ENCODE data around the gene PURA.

The PURA gene

DNA sequence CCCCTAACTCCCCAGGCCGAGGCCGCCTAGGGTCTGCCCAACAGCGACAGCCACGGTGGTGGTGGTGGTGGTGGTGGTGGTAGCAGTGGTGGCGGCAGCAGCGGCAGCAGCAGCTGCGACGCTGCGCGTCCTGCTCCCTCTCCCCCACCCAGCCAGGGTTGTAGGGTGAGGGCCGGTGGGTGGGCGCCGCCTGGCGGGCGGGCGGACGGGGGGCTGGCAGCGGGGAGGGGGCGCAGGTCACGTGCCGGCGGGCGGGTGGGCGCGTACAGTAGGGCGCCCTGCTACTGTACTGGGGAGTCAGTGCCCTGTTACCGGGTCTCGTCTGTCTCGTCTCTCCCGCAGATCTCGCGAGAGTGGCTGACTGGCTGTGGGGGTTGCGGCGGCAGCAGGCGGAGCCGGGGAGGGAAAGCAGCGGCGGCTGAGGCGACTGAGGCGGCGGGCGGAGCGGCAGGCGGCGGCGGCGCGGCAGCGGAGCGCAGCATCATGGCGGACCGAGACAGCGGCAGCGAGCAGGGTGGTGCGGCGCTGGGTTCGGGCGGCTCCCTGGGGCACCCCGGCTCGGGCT lies at the start of gene PURA:
TSS of gene PURA (plus strand) at position 411 of the 565 bp plus-strand sequence. CDS start at position 484, 73 bp downstream.
- DNase-seq = peak; percentile 83 to 92 (median 90)

DNA sequence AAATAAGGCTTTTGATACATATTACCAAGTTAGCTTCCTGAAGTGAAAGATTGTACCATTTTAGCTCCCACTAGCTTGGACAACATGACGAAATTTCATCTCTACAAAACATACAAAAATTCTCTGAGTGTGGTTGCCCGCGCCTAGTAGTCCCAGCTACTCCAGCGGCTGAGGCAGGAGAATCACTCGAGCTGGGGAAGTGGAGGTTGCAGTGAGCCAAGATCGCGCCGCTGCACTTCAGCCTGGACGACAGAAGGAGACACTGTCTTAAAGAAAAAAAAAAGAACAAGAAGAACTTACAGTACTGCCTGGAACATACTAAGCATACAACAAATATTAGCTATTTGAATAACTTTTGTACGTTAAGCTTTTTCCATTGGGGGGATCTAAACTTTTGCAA lies 41.1 kb upstream of the PURA start:
- DNase-seq = no peak

DNA sequence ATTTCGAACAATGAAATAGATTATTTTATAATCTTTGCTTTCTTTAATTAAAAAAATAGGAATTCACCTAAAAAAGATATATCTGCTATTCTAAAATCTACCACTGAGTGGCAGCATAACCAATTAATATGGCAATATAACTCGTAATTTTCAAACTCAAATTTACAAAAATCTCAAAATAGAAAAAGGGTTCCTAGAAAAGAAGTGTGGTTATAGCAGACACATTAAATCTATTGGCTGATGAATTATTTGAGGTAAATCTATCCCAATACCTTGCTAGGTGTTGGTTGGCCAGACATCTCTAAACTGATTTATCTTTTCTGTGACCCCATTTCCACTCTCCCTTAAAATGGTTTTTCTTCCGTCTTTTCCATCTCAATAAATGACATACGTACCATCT lies 40.6 kb upstream of the PURA start:
- DNase-seq = no peak

DNA sequence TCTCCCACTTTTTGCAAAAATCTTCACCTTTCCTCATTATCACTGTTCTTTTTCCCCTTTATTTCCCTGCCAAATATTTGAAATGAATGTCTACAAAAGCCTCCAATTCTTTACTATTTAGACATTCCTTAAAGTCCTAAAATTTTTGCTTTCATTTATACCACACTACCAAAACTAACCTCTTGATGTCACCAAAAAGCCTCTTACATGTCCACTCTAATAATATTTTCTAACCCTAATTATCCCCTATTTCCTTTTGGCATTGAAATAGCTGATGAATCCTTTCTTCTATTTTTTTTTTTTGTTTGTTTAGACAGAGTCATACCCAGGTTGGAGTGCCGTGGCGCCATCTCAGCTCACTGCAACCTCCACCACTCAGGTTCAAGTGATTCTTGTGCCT lies 38.5 kb upstream of the PURA start:
- no peak for DNase-seq

DNA sequence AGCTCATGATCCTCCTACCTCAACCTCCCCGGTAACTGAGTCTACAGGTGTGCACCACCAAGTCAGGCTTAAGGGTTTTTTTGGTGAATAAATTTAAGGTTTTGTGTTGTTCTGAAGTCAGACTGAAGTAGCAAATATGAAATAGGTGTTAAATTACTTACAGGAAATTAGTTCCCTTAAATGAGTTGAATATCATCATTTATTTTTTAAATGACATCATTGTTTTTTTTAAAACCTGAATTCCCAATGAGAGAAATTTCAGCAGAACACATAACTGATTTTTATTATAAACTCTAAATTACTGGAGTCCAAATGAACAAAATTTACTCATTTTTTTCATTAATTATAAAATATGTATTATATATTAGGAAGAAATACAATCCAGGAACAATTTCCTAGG lies 37.8 kb upstream of the PURA start:
- no peak for DNase-seq

DNA sequence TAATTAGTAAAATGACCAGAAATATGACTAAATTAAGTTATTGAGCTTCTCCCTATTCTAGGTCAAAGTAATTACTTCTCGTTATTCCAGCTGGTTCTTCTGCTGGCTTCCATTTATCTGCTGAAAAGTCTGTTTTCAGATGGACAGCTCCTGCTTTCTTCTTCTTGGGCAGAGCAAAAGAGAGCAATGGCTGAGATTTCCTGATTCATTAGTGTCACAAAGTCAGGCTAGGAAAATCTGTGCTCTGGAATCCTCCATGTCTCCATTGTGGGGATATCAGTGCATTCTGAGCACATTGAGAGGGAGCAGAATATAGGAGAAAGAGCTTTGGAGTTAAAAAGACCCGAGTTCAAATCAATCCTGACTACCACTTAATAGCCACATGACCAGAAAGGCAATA lies 37.1 kb upstream of the PURA start:
- DNase-seq = no peak

DNA sequence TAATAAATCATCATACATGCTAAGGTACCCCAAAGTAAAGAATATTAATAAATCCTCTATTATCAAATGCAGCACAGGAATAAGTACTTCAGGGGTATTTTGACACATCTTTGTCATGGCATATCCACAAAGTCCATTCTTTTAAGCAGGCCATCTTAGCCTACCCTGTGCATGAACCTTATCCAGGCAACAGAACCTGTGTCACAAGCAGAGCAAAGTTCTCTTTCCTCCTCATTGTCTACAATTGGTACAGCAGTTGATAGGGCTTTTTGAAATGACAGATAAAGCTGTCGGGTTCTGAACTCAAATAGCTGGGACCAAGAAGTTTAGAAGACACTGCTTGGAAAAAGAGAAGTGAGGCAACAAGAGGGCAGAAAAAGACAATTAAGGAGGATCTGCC lies 30.8 kb upstream of the PURA start:
- DNase-seq = no peak

DNA sequence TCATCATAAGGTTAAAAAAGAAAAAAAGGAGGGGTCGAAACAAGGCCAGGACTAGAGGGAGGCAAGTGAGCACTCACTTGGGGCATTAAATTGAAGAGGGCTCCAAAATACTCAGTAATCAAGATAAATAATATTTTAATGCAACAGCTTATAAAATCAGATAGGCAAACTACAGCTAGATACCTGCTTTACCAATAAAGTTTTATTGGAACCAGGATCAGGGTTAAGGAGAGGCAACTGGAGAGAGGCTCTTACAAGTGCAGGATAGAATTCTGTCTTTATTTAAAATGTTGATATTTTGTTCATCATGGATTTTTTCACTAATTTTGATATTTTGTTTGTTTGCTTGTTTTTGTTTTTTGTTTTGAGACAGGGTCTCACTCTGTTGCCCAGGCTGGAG lies 30.3 kb upstream of the PURA start:
- no peak for DNase-seq

DNA sequence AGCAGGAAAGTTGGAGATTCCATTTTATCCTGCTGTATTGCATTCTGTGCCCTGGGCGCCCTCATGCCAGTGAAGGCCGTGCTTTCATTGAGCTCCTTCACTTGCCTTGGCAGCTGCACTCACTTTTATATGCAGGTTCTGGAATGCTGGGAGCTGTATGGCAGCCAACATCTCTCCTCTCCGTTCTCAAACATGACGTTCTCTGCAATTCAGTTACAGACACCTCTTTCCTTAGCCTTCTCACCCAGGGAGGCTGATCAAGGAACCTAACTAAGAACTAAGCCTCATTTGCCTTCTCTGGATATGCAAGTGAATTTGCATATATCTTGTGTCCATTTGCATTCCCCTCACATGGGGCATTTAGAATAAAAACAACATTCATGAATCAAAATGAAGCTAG lies 29.4 kb upstream of the PURA start:
- no peak for DNase-seq

DNA sequence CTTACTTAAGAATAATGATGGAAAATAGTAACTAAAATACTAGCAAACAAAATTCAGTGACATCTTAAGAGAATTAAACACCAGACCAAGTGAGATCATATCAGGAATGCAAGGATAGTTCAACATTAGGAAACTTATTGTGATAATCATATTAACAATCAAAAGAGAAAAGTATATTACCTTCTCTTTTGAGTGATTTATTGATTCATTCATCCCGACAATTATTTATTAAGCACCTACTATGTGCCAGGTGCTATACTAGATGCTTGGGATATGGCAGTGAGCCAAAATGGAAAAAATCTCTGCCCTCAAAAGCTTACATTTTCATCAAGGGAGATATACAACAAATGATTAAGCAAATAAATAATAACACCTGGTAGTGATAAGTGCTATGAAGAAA lies 23.7 kb upstream of the PURA start:
- no peak for DNase-seq

DNA sequence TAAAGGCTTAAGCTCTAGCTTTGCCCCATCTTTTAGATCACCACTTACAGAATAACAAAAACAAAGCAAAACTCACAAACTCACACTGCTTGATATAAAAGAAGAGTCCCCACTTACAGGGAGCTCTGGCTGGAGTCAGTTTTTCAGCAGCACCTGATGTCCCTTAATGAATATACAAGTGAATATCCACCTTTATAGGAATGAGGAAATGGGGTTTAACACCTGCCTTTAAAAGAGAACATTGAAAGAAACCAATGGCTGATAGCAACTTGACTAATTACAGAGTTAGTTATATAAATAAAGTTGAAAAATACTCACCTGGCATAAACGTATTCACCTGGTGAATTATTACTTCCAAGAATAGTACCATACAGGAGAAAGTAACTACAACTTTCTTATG lies 20.7 kb upstream of the PURA start:
- DNase-seq = no peak

DNA sequence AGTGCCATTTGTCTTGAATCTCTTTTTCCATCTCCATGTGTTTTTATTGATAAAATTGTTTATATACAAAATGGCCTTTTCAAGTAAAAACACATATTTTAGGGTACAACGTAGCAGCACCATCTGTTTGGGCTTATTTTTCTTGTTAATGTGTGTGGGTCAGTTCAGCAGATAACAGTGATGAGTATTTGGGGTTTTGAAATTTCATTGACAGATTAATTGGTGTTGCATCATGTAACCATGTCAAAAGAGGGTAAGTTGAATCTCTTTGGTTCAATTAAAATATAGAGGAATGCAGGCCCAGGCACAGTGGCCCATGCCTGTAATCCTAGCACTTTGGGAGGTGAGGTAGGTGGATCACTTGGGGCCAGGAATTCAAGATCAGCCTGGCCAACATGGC lies 20.0 kb upstream of the PURA start:
- no peak for DNase-seq

DNA sequence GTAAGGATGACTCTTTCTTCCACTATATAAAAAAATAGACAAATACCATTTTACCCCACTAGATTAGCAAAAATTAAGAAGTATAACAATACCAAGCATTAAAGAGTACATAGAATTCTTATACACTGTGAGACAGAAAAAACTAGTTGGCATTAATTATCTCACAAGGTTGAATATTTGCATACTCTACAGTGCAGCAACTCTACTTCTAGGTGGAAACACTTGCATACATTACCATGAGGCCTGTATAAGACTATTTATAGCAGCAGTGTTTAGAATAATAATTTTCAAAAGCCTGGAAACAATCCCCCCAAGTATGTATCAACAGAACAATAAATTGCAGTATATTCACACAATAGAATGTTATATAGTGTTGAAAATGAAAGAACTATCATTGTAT lies 19.0 kb upstream of the PURA start:
- no peak for DNase-seq

DNA sequence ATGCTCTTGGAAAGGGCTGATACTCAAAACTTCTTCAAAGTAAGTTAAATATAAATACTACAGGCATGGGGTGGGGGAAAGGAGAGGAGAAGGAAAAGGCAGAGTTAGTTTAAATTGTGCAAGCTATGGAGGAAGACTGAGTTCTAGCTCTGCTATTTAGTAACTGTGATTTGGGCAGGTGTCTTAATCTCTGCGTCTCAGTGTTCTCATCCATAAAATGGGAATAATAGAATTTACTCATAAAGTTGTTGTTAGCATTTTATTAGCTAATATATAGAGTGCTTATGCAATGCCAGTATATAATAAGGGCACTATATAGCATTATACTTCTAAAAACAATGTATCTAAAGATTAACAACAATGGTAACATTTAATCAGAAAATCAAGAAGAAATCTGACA lies 12.7 kb upstream of the PURA start:
- DNase-seq = no peak

DNA sequence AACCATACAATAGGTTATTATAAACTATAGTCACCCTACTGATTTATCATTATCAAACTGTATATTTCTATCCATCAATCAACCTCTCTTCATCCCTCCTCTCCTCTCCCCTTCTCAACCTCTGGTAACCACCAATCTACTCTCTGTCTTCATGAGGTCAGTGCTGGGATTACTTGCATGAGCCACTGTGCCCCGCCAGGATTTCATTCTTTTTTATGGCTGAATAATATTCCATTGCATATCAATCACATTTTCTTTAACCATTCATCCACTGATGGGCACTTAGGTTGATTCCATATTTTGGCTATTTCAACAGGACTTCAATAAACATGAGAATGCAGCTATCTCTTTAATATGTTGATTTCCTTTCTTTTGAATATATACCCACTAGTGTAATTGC lies 10.8 kb upstream of the PURA start:
- DNase-seq = no peak

DNA sequence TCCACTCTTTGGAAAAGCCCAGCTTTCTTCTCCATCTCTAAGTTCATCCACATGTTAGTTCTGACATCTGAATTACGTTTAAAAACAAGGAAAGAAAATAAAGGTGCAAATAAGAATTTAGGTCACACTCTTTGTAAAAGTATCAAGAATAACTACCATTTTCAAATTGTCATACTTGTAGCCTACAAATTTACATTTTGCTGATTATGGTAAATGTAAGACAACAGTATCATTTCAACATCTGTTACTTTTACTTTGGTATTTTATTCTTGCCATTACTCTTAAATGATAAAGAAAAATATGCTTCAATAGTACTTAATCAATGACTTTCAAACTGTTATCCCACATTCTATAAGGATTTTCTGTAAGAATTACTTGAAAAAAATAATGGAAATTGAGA lies 9.8 kb upstream of the PURA start:
- DNase-seq = no peak

DNA sequence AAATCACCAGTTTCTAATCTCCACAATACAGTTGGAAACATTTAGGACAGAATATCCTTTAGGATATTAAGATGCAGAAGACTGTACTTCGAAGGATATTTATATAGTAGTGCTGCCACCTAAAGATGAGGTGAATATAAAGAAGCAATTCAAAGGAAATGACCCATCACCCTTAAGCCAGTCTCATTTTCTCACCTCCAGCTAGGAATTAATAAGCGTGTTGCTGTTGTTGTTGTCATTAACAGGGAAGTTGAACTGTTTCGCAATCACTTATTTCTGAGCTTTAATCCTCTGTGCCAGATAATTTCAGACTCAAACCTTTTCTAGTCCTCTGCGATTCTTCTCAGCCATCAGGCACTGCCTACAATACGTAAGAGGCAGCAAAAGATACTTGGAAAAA lies 7.8 kb upstream of the PURA start:
- DNase-seq = no peak

DNA sequence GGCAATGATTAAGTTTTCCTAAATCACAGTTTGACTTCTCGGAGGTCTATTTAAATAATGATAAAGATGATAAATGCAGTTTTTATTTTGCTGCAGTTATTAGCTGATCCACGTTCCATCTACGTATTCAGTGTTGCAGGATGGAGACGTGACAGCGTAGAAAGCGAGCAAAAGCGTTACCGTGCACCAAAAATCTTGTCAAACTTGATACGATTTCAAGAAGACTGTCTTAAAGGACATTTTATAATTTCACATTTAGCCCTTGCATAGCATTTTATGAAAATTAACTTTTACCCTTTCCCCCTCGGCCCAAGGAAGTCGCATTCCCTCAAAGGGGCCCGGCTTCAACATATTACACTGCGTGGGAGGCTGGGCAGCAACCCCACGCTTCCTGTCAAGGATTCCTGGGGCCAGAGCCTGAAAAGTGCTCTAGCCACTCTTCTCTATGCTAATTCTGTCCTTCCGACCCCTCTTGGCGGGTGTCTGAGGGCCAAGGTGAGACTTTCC lies 7.1 kb upstream of the PURA start:
- no peak for DNase-seq

DNA sequence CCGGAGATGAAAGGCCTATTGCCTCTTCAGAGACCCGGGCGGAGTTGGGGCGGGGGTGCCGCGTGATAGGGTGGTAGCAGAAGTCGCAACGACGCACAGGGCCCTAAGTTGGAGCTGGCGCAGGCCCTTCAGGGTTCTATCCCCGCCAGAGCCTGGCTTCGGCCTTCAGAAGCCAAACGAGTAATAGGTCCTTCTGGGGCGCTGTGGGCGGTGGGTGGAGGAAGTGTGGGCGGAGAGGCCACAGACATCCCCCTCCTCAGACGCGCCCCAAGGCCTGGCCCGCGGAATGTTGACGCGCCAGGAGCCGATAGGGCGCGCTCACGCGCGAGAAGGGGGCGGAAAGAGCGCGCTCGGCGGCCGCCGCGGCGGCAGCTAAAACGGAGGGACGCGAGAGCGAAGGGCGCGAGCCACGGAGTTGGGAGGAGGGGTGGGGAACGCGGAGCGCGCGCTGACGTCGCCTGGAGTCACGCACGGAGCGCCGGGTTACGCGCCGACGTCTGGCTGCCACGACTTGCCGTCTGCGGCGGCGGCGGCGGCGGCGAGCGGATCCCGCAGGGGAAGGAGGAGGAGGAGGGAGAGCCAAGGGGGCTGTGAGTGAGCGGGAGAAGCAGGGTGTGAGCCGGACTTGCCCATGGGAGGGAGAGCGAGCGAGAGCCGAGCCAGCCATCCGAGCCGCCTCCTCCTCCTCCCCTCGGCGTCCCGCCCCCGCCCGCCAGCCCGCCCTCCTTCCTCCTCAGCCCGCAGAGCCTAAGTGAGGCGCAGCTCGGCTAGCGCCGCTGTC lies 6.4 kb upstream of the PURA start:
- peak; percentile 67 to 92 (median 84) for DNase-seq

DNA sequence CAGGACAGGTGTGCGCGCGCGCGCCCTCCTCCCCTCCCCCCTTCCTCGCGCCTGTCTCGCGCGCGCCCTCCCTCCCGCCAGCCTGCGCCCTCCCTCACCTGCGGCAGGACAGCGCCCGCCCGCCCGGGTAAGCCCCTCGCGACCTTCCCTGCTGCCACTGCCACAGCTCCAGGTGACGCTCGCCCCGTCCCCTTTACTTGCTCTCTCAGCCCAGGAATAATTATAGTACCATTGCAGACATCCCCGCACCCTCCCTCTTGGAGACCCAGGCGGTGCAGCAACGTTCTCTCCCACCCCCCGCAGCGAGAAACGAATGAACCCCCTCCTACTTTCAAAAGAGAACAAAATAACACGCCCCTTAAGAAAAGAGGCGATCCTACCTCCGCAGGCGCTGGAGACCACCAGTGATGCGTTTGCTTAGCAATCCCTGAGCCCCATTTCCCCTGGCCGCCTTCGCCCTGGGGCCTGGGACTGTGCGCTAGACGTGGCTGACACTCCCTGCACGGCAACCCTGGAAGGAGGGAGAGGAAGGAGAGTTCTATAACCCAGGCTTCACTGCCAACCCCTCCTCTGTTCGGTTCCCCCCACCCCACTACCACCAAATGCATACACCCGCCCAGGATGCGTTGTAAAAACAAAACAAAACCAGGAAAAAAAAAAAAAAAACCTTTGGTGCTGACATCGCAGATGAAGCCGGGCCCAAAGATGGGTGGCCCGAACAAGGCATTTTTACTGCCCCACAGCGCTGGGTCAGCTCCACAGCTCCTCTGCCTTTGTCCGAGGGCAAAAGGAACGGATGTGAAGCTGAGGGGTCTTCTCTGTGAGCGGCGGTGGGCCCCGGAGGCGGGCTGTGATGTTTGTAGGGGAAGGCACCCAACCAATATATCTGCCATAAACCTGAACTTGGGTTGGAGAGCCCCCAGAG lies 5.6 kb upstream of the PURA start:
- no peak for DNase-seq

DNA sequence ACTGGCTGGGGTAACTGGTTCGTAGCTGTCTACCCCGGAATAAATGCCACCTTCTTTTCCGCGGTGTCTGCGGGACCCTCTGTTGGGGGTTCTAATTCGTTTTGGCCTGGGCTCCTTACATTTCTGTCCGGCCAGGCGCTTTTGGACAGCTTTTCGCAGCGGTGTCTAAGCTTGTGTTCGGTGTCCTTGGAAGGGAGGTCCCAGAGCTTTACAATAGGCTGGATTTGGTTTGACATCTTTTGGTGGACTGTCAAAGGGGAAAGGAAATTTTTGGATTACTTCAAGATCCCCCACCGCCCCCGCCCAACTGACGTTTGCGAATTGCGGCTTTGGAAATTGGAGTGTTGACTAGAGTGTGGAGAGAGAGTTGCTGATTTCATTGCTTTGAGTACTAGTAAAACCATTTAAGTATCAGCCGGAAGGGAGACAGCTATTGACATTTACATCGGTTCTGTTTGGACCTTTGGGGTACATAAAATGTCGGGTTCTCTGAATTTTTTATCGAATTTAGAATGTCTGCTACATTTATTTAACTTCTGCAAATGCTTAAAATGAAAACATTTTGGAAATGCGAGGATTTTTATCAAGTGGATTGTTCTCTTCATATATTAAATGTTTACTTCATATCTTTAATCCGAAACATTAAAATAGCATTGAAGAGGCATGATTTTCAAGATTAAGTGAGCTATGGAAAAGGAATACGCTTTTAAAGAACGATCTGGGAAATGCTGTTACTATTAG lies 4.7 kb upstream of the PURA start:
- no peak for DNase-seq

DNA sequence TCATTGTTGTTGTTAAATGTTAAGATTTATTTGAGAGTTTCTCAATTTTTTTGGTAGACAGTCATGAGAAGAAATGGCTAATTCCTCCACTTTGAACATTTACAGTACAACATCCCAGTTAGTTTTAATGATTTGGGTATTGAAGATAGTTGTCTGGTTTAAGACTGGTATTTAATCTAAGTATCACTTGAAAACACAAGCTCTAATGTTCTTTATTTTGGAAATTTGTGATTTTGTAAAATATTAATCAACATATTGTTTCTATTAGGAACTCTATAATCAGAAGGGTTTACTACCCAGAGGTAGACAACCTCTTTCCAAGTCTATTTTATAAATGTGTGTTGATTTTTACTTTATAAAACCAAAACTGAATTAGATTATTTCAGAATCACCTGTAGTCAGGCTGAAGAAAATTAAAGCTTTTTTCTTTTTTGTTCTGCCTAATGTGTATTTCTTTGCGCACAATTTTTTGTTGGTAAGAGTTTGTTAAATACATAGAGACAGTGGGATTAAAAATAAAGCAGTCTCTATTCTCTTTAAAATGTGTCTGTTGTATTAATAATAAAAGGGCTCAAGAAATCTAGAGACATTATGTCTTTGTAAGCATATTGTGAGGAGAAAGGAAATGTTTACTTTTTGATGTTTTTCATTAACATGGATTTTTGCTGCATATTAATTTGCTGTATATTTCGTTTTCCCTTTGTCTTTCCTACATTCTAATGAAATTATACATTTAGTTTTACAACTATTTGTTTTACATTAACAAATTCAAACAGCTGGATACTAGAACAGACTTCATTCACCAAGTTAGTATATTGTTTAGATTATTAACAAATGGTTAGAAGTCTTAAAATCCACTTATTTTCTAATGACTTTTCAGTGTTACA lies 3.9 kb upstream of the PURA start:
- DNase-seq = no peak
